Thoracic aorta (tissue), 2 donors: Measurements from ENCODE around the gene ARFIP1. TPM values are rescaled to one million over a fixed set of nuclear protein-coding genes. Genes with fewer than 3 reads are reported as not detected.

Source experiments
- ATAC-seq: fragments of 150-250 bp; one replicate; pipeline ENCODE4 v1.8.0; 2017; ENCODE audit warnings: low read depth; ENCODE audit not compliant: insufficient number of reproducible peaks, low FRiP score
- DNase-seq: peaks from one replicate; pipeline ENCODE4 v3.0.0-alpha.2; 2020; ENCODE audit warnings: low spot score
- H3K27ac ChIP-seq, 2 donors: fragments of 200-600 bp; sonication (generic); 1 replicate in 1 of 2; 2 replicates in 1 of 2; pipeline ENCODE4 v1.5.1; 2016; ENCODE audit warnings: mild to moderate bottlenecking in 2 of 2, moderate library complexity in 2 of 2
- H3K27me3 ChIP-seq: fragments of 200-600 bp; sonication (generic); replicated peaks from 2 replicates; pipeline ENCODE4 v1.6.0; 2016; ENCODE audit warnings: mild to moderate bottlenecking; ENCODE audit not compliant: insufficient read depth
- H3K36me3 ChIP-seq: fragments of 200-600 bp; sonication (generic); one replicate; pipeline ENCODE4 v1.5.1; 2016
- H3K4me1 ChIP-seq, 2 donors: fragments of 200-600 bp; sonication (generic); 1 replicate in 1 of 2; 2 replicates in 1 of 2; pipeline versions ENCODE4 v1.5.1 to v1.6.0; 2016; ENCODE audit warnings: low read depth in 2 of 2, mild to moderate bottlenecking in 1 of 2; ENCODE audit not compliant: control insufficient read depth in 1 of 2
- H3K4me3 ChIP-seq: fragments of 200-600 bp; sonication (generic); 2 replicates; pipeline ENCODE4 v1.5.1; 2016; ENCODE audit warnings: mild to moderate bottlenecking
- H3K9me3 ChIP-seq: fragments of 200-600 bp; sonication (generic); 2 replicates; pipeline ENCODE4 v1.5.1; 2016
- CTCF ChIP-seq: fragments of 200-600 bp; sonication (generic); IDR thresholded peaks from one replicate; pipeline ENCODE4 v1.5.1; 2019; ENCODE audit warnings: antibody characterized with exemption
- total RNA-seq, 2 donors: library from RNA; depleted of rRNA; stranded (reverse); fragments of >200 nt; gene quantifications; one replicate each; pipeline versions ENCODE4 v1.1.0 to v1.2.3, GENCODE V29; 2016

The ARFIP1 gene
- total RNA-seq, 2 donors from 2014 or later: 24.0 to 39.0 TPM

GRCh38 chr4:152771741-152772533, 7.8 kb upstream of the ARFIP1 start:
- ATAC-seq: no peak
- Histone ChIP-seq H3K27ac (no peak overlapping the region), H3K4me3 (no peak overlapping the region), H3K9me3 (no peaks in the 10 kb centered on the region), H3K36me3 (no peaks in the 10 kb centered on the region), H3K27me3 (no peaks in the 10 kb centered on the region), H3K4me1 (no peaks in the 10 kb centered on the region)
- no peak for DNase-seq
- TF ChIP-seq CTCF: no peak

- H3K27me3 ChIP-seq: no peaks in the 10 kb centered on the region
- H3K9me3 ChIP-seq: no peaks in the 10 kb centered on the region
- TF ChIP-seq CTCF: no peak
- no peak overlapping the region for H3K27ac ChIP-seq
- H3K4me3 ChIP-seq: no peak overlapping the region
- no peaks in the 10 kb centered on the region for H3K36me3 ChIP-seq
- no peak for ATAC-seq
- H3K4me1 ChIP-seq: peaks cover 0 to 3% of the 10 kb centered on the region in 2 donors
- no peak for DNase-seq
Measured at GRCh38 chr4:152773339-152773738, 6.4 kb upstream of the ARFIP1 start.

GRCh38 chr4:152773953-152774352, 5.8 kb upstream of the ARFIP1 start:
- Histone ChIP-seq H3K4me3 (no peak overlapping the region), H3K4me1 (peaks cover 0 to 9% of the 10 kb centered on the region in 2 donors)
- no peak for ATAC-seq

GRCh38 chr4:152776352-152776751, 3.4 kb upstream of the ARFIP1 start:
- ATAC-seq (no peak), DNase-seq (no peak)
- no peak overlapping the region for H3K4me3 ChIP-seq
- no peak for TF ChIP-seq CTCF
- no peaks in the 10 kb centered on the region for H3K9me3 ChIP-seq
- H3K36me3 ChIP-seq: no peaks in the 10 kb centered on the region
- H3K4me1 ChIP-seq: peaks cover 7 to 18% of the 10 kb centered on the region in 2 donors
- H3K27ac ChIP-seq: no peak overlapping the region
- no peaks in the 10 kb centered on the region for H3K27me3 ChIP-seq

More at GRCh38 chr4:152773953-152774352, 5.8 kb upstream of the ARFIP1 start:
- H3K27me3 ChIP-seq: no peaks in the 10 kb centered on the region
- H3K27ac ChIP-seq: no peak overlapping the region
- no peaks in the 10 kb centered on the region for H3K36me3 ChIP-seq
- DNase-seq: no peak
- no peaks in the 10 kb centered on the region for H3K9me3 ChIP-seq
- TF ChIP-seq CTCF: no peak

- H3K27ac ChIP-seq: no peak overlapping the region
- H3K9me3 ChIP-seq: no peaks in the 10 kb centered on the region
- no peak overlapping the region for H3K4me3 ChIP-seq
- ATAC-seq: no peak
- H3K27me3 ChIP-seq: no peaks in the 10 kb centered on the region
- peaks cover 10 to 29% of the 10 kb centered on the region in 2 donors for H3K4me1 ChIP-seq
- no peaks in the 10 kb centered on the region for H3K36me3 ChIP-seq
- DNase-seq: no peak
- no peak for TF ChIP-seq CTCF
Measured at GRCh38 chr4:152777488-152777887, 2.3 kb upstream of the ARFIP1 start.
